GM18867 (cell line): ENCODE data around the gene JAKMIP1.
A peak's percentile ranks its signal among the peaks of the same experiment; 100 is the strongest.
"Not testable (repeated sequence)": the region's sequence is repeated elsewhere in the genome, so short reads cannot be mapped to it uniquely, and the experiment has no call there.

Source experiments
- ATAC-seq: cut with Tn5 transposase; IDR thresholded peaks from one replicate; pipeline ENCODE4 v1.9.1; 2021; ENCODE audit warnings: mild to moderate bottlenecking, moderate library complexity; ENCODE audit not compliant: unreplicated experiment

Gene JAKMIP1

GRCh38 chr4:6229671-6230501, 29.5 kb upstream of the JAKMIP1 start:
- ATAC-seq, result no peak

GRCh38 chr4:6229095-6229494, 28.7 kb upstream of the JAKMIP1 start:
- no peak for ATAC-seq

GRCh38 chr4:6228158-6229067, 28.1 kb upstream of the JAKMIP1 start:
- no peak for ATAC-seq

- ATAC-seq, result no peak
These were observed 27.2 kb upstream of the JAKMIP1 start for GRCh38 chr4:6227412-6228157.

GRCh38 chr4:6226506-6226905, 26.2 kb upstream of the JAKMIP1 start:
- ATAC-seq, result no peak

- no peak for ATAC-seq
These were observed 25.1 kb upstream of the JAKMIP1 start for GRCh38 chr4:6225469-6225868.

- no peak for ATAC-seq
These were observed 24.4 kb upstream of the JAKMIP1 start for GRCh38 chr4:6224735-6225134.

GRCh38 chr4:6222761-6223292, 22.5 kb upstream of the JAKMIP1 start:
- ATAC-seq, result no peak

GRCh38 chr4:6221851-6222760, 21.8 kb upstream of the JAKMIP1 start:
- no peak for ATAC-seq

- ATAC-seq, result no peak
These were observed 21.0 kb upstream of the JAKMIP1 start for GRCh38 chr4:6221301-6221850.

GRCh38 chr4:6217716-6218381, 17.5 kb upstream of the JAKMIP1 start:
- ATAC-seq, result peak; percentile 99

- ATAC-seq, result no peak
These were observed 16.2 kb upstream of the JAKMIP1 start for GRCh38 chr4:6216588-6216987.

GRCh38 chr4:6209921-6210320, 9.6 kb upstream of the JAKMIP1 start:
- no peak for ATAC-seq

GRCh38 chr4:6209291-6209690, 8.9 kb upstream of the JAKMIP1 start:
- not testable (repeated sequence) for ATAC-seq

GRCh38 chr4:6208416-6208815, 8.1 kb upstream of the JAKMIP1 start:
- no peak for ATAC-seq

- ATAC-seq, result no peak
These were observed 7.3 kb upstream of the JAKMIP1 start for GRCh38 chr4:6207602-6208001.

GRCh38 chr4:6206771-6207290, 6.5 kb upstream of the JAKMIP1 start:
- ATAC-seq, result no peak

- ATAC-seq, result no peak
These were observed 5.6 kb upstream of the JAKMIP1 start for GRCh38 chr4:6205973-6206372.

GRCh38 chr4:6205567-6205931, 5.2 kb upstream of the JAKMIP1 start:
- no peak for ATAC-seq
